ENCODE measurements around the gene DFFB.

The DFFB gene

GRCh38 chr1:3863231-3863935 is 6.1 kb downstream of the DFFB start:
- no peak for DNase-seq (ENCODE audit: low read depth, low spot score)
- peaks cover 2% of the 10 kb centered on the region for H3K4me1 ChIP-seq (ENCODE audit: insufficient read depth, insufficient read length)
- peaks cover 1% of the 10 kb centered on the region for H3K36me3 ChIP-seq (ENCODE audit: insufficient read depth, insufficient read length, low read length)
- H3K9me3 ChIP-seq (ENCODE audit: insufficient read depth, low read length) = peaks cover under 1% of the 10 kb centered on the region; the same call in 1 of the 2 replicates
- no peak overlapping the region for H3K9ac ChIP-seq (ENCODE audit: insufficient read length, low read depth)
- no peak overlapping the region for H3K4me3 ChIP-seq (ENCODE audit: insufficient read length, low read depth)
- TF ChIP-seq ZNF274 (IDR thresholded peaks at IDR 0.05; ENCODE audit: low read depth, low read length) = no peak
- no peak for TF ChIP-seq SUZ12 (IDR thresholded peaks at IDR 0.05; ENCODE audit: extremely low read depth, insufficient read depth, insufficient read length)
- no peak for TF ChIP-seq YY1 (IDR thresholded peaks at IDR 0.05; ENCODE audit: insufficient read depth, insufficient read length)
- H3K27me3 ChIP-seq (ENCODE audit: insufficient read depth, insufficient read length) = no peaks in the 10 kb centered on the region

- no peak for DNase-seq (ENCODE audit: low read depth, low spot score)
- Histone ChIP-seq H3K27me3 (ENCODE audit: insufficient read depth, insufficient read length) (no peaks in the 10 kb centered on the region), H3K9me3 (ENCODE audit: insufficient read depth, low read length) (peaks cover 5% of the 10 kb centered on the region; the same call in 1 of the 2 replicates), H3K9ac (ENCODE audit: insufficient read length, low read depth) (no peak overlapping the region), H3K4me3 (ENCODE audit: insufficient read length, low read depth) (no peak overlapping the region), H3K4me1 (ENCODE audit: insufficient read depth, insufficient read length) (no peaks in the 10 kb centered on the region), H3K36me3 (ENCODE audit: insufficient read depth, insufficient read length, low read length) (peaks cover 5% of the 10 kb centered on the region)
- TF ChIP-seq SUZ12 (IDR thresholded peaks at IDR 0.05; ENCODE audit: extremely low read depth, insufficient read depth, insufficient read length) (no peak), ZNF274 (IDR thresholded peaks at IDR 0.05; ENCODE audit: low read depth, low read length) (no peak), YY1 (IDR thresholded peaks at IDR 0.05; ENCODE audit: insufficient read depth, insufficient read length) (no peak)
Measured at GRCh38 chr1:3864884-3865283, 7.6 kb downstream of the DFFB start.

GRCh38 chr1:3865606-3866160 is 8.4 kb downstream of the DFFB start:
- Histone ChIP-seq H3K36me3 (ENCODE audit: insufficient read depth, insufficient read length, low read length) (peaks cover 5% of the 10 kb centered on the region), H3K27me3 (ENCODE audit: insufficient read depth, insufficient read length) (no peaks in the 10 kb centered on the region), H3K9me3 (ENCODE audit: insufficient read depth, low read length) (peaks cover 5% of the 10 kb centered on the region; the same call in 1 of the 2 replicates), H3K9ac (ENCODE audit: insufficient read length, low read depth) (no peak overlapping the region), H3K4me3 (ENCODE audit: insufficient read length, low read depth) (no peak overlapping the region), H3K4me1 (ENCODE audit: insufficient read depth, insufficient read length) (peaks cover 7% of the 10 kb centered on the region)
- DNase-seq (ENCODE audit: low read depth, low spot score) = no peak
- no peak for TF ChIP-seq YY1 (IDR thresholded peaks at IDR 0.05; ENCODE audit: insufficient read depth, insufficient read length)
- TF ChIP-seq ZNF274 (IDR thresholded peaks at IDR 0.05; ENCODE audit: low read depth, low read length) = no peak
- no peak for TF ChIP-seq SUZ12 (IDR thresholded peaks at IDR 0.05; ENCODE audit: extremely low read depth, insufficient read depth, insufficient read length)

GRCh38 chr1:3868464-3869006 is 11.3 kb downstream of the DFFB start:
- no peak for DNase-seq (ENCODE audit: low read depth, low spot score)
- Histone ChIP-seq H3K9me3 (ENCODE audit: insufficient read depth, low read length) (peaks cover 5% of the 10 kb centered on the region; the same call in 1 of the 2 replicates), H3K9ac (ENCODE audit: insufficient read length, low read depth) (no peak overlapping the region), H3K4me3 (ENCODE audit: insufficient read length, low read depth) (no peak overlapping the region), H3K27me3 (ENCODE audit: insufficient read depth, insufficient read length) (no peaks in the 10 kb centered on the region), H3K36me3 (ENCODE audit: insufficient read depth, insufficient read length, low read length) (peaks cover 7% of the 10 kb centered on the region), H3K4me1 (ENCODE audit: insufficient read depth, insufficient read length) (peaks cover 12% of the 10 kb centered on the region)
- no peak for TF ChIP-seq ZNF274 (IDR thresholded peaks at IDR 0.05; ENCODE audit: low read depth, low read length)
- no peak for TF ChIP-seq SUZ12 (IDR thresholded peaks at IDR 0.05; ENCODE audit: extremely low read depth, insufficient read depth, insufficient read length)
- TF ChIP-seq YY1 (IDR thresholded peaks at IDR 0.05; ENCODE audit: insufficient read depth, insufficient read length) = no peak

- DNase-seq (ENCODE audit: low read depth, low spot score) = no peak
- Histone ChIP-seq H3K27me3 (ENCODE audit: insufficient read depth, insufficient read length) (no peaks in the 10 kb centered on the region), H3K36me3 (ENCODE audit: insufficient read depth, insufficient read length, low read length) (peaks cover 11% of the 10 kb centered on the region)
Measured at GRCh38 chr1:3869751-3870301, 12.6 kb downstream of the DFFB start.

GRCh38 chr1:3871451-3871805 is 14.2 kb downstream of the DFFB start:
- H3K4me1 ChIP-seq (ENCODE audit: insufficient read depth, insufficient read length) = peaks cover 12% of the 10 kb centered on the region
- H3K36me3 ChIP-seq (ENCODE audit: insufficient read depth, insufficient read length, low read length) = peaks cover 11% of the 10 kb centered on the region
- TF ChIP-seq SUZ12 (IDR thresholded peaks at IDR 0.05; ENCODE audit: extremely low read depth, insufficient read depth, insufficient read length) (no peak), YY1 (IDR thresholded peaks at IDR 0.05; ENCODE audit: insufficient read depth, insufficient read length) (no peak), ZNF274 (IDR thresholded peaks at IDR 0.05; ENCODE audit: low read depth, low read length) (no peak)
- H3K9me3 ChIP-seq (ENCODE audit: insufficient read depth, low read length) = peaks cover 5% of the 10 kb centered on the region; the same call in 1 of the 2 replicates
- no peaks in the 10 kb centered on the region for H3K27me3 ChIP-seq (ENCODE audit: insufficient read depth, insufficient read length)
- no peak for DNase-seq (ENCODE audit: low read depth, low spot score)
- no peak overlapping the region for H3K4me3 ChIP-seq (ENCODE audit: insufficient read length, low read depth)
- no peak overlapping the region for H3K9ac ChIP-seq (ENCODE audit: insufficient read length, low read depth)

More at GRCh38 chr1:3869751-3870301, 12.6 kb downstream of the DFFB start:
- TF ChIP-seq YY1 (IDR thresholded peaks at IDR 0.05; ENCODE audit: insufficient read depth, insufficient read length) (no peak), ZNF274 (IDR thresholded peaks at IDR 0.05; ENCODE audit: low read depth, low read length) (no peak), SUZ12 (IDR thresholded peaks at IDR 0.05; ENCODE audit: extremely low read depth, insufficient read depth, insufficient read length) (no peak)
- Histone ChIP-seq H3K9ac (ENCODE audit: insufficient read length, low read depth) (peak overlapping the region; percentile 56), H3K9me3 (ENCODE audit: insufficient read depth, low read length) (peaks cover 5% of the 10 kb centered on the region; the same call in 1 of the 2 replicates), H3K4me1 (ENCODE audit: insufficient read depth, insufficient read length) (peaks cover 12% of the 10 kb centered on the region), H3K4me3 (ENCODE audit: insufficient read length, low read depth) (no peak overlapping the region)

- H3K4me3 ChIP-seq (ENCODE audit: insufficient read length, low read depth) = no peak overlapping the region
- H3K9me3 ChIP-seq (ENCODE audit: insufficient read depth, low read length) = peaks cover 5% of the 10 kb centered on the region; the same call in 1 of the 2 replicates
- TF ChIP-seq YY1 (IDR thresholded peaks at IDR 0.05; ENCODE audit: insufficient read depth, insufficient read length) (no peak), ZNF274 (IDR thresholded peaks at IDR 0.05; ENCODE audit: low read depth, low read length) (no peak), SUZ12 (IDR thresholded peaks at IDR 0.05; ENCODE audit: extremely low read depth, insufficient read depth, insufficient read length) (no peak)
- peaks cover 11% of the 10 kb centered on the region for H3K36me3 ChIP-seq (ENCODE audit: insufficient read depth, insufficient read length, low read length)
- H3K9ac ChIP-seq (ENCODE audit: insufficient read length, low read depth) = no peak overlapping the region
- DNase-seq (ENCODE audit: low read depth, low spot score) = no peak
- H3K4me1 ChIP-seq (ENCODE audit: insufficient read depth, insufficient read length) = peaks cover 12% of the 10 kb centered on the region
- H3K27me3 ChIP-seq (ENCODE audit: insufficient read depth, insufficient read length) = no peaks in the 10 kb centered on the region
Measured at GRCh38 chr1:3872546-3872945, 15.3 kb downstream of the DFFB start.

Data from NT2/D1 (cell line).